Peyer's patch (tissue), 4 donors: ENCODE measurements around the gene ADM.

Source experiments
- POLR2A ChIP-seq, 2 donors: fragments of 450-650 bp; IDR thresholded peaks; one replicate each; pipeline ENCODE4 v1.5.1; 2017; ENCODE audit warnings: antibody characterized with exemption in 2 of 2, mild to moderate bottlenecking in 2 of 2, moderate library complexity in 2 of 2
- TF ChIP-seq, protein P1 (sequence below), 6 experiments: fragments of 450-650 bp in 4 of 6; fragments of 200-600 bp in 2 of 6; sonication (generic) in 1 of 6; IDR thresholded peaks; one replicate each; pipeline ENCODE4 v1.5.1; 2017 to 2019; ENCODE audit warnings: antibody characterized with exemption in 6 of 6, mild to moderate bottlenecking in 3 of 6, moderate library complexity in 1 of 6

DNA sequence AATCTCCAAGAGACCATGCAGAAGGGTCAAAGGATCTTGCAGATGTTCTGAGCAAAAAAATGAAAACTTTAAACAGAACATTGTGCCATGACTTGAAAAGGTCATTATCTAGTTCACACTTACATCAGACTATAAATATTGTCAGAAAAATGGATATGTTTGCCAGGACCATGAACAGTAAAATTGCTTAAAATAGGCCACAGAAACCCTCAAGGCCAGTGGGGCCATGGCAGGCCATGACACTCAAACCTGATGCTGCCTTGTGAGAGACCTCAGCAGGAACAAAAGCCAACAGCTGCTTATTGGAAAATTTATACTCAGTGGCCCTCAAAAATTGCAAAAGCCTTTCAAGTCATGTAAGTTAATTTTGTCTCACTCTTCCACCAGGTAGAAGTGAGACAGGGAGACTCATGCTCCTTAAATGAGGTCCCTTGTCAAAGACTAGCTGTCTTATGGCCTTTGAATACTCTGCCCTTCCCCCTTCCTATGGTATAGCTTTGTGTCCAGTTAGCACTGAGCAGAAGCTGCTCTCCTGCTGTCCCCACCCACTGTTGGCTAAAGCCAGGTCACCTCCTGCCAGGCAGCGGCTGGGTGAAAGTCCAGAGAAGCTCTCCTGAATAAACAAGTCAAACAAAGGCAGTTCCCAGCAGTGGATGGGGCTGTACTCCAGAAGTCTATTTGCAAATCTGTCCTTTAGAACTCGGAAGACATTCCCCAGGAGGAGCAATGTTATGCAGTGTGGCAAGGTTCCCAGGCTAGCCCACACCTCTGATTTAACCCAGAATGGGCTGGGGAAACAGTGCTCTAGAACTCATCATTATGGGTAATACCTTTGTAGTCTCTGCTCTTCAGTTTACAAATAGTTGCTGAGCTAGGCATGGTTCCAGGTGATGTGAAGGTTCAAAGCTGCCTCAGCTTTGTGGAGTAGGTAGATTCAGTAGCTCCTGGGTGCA is 21.4 kb downstream of the ADM start:
- TF ChIP-seq, protein P1, sequence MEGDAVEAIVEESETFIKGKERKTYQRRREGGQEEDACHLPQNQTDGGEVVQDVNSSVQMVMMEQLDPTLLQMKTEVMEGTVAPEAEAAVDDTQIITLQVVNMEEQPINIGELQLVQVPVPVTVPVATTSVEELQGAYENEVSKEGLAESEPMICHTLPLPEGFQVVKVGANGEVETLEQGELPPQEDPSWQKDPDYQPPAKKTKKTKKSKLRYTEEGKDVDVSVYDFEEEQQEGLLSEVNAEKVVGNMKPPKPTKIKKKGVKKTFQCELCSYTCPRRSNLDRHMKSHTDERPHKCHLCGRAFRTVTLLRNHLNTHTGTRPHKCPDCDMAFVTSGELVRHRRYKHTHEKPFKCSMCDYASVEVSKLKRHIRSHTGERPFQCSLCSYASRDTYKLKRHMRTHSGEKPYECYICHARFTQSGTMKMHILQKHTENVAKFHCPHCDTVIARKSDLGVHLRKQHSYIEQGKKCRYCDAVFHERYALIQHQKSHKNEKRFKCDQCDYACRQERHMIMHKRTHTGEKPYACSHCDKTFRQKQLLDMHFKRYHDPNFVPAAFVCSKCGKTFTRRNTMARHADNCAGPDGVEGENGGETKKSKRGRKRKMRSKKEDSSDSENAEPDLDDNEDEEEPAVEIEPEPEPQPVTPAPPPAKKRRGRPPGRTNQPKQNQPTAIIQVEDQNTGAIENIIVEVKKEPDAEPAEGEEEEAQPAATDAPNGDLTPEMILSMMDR (IDR thresholded peaks at IDR 0.05), result no peak
- no peak for TF ChIP-seq POLR2A (IDR thresholded peaks at IDR 0.05)
